Head of caudate nucleus (tissue), 42 donors: ENCODE measurements around the gene DUOX1.
A peak's percentile ranks its signal among the peaks of the same experiment; 100 is the strongest.

Experiments
- DNase-seq, 42 donors: peaks; one replicate each; pipeline versions ENCODE4 v3.0.0 to v3.0.0-alpha.2; 2020 to 2021; ENCODE audit warnings: mixed read lengths in 7 of 42
- intact Hi-C: fragments of 100-400 bp; cut with DNase I; formaldehyde crosslinking; loops from one replicate; pipeline ENCODE4 v1.15.0; 2022

Gene DUOX1

DNA sequence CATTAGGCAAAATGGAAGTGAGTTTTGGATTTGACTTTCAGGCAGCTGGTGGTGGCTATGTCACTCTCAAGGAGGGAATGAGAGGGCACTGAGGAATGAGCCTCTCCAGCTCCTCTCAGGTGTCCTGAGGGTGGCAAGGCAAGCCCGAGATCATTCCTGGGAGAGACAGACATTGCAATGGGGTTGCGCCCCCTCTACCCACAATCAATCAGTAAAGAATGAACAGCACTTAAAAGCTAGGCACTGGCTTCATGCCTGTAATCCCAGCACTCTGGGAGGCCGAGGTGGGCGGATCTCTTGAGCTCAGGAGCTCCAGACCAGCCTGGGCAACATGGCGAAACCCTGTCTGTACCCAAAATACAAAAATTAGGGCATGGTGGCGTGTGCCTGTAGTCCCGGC is 72.1 kb downstream of the DUOX1 start:
- intact Hi-C loops: loop anchor here (2.0 kb wide), 1 partner anchor 201 kb away; a partner anchor contains a TSS
- no peak for DNase-seq

DNA sequence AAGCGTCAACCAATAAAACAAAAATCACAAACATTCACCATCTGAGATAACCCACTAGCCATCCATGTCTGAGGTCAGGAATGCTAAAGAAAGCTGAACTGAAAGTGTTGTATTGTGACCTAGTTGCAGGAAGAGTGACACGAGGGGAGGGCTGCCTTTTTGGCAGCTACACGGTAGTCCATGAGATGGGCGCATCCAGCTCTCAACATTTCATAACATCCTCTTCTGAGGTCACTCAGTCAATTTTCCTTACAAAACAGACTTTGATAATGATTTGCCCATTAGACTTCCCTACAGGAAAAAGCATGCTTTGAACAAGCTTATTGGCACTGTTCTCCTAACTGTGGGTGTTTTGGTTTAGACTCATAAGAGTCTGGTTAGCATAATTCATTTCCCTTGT is 73.4 kb downstream of the DUOX1 start:
- DNase-seq: no peak
- intact Hi-C loops: no loop called here

DNA sequence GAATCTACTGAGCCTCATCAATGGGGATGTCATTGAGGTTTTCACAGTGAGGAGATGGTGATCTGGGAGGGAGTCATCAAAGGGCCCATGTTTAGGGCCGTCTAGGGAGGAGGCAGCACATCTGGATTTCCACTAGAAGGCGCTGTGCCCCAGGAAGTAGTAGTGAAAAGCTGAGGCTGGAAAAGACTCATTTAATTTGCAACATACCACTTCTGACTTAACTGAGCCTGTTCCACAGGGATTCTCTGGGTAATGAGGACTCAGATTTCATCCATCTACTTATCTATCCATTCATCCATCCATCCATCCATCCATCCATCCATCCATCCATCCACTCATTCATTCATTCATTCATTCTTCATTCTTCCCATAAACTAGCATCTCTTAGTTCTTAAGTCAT is 75.4 kb downstream of the DUOX1 start:
- intact Hi-C loops: loop anchor here (2.0 kb wide), 1 partner anchor 36 kb away; no protein-coding TSS in a partner anchor
- peak; percentile 40 to 88 (median 71) for DNase-seq

DNA sequence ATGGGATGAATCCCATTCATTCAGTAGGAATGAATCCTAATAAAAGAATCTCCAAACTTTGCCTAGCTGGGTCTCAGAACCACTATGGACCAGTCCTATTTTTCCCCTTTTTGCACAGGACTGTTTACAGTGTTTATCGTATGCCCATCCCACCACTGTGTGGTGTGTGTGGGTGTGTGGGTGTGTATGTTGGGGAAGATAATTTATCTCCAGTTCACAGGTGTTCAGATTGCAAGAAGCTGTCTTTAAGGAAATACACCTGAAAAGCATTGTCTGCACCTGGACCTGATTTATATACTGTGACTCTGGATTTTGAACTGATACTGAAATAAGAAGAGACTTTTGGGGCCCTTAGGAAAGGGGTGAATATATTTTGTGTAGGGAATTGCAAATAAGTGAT is 82.7 kb downstream of the DUOX1 start:
- DNase-seq: no peak
- intact Hi-C loops: no loop called here
